Cardiac fibroblast (primary cell): ENCODE data around the gene PELI2.
A peak's percentile ranks its signal among the peaks of the same experiment; 100 is the strongest.

Experiments used
- DNase-seq, 2 donors: peaks; one replicate each; pipeline versions ENCODE4 v3.0.0 to v3.0.0-alpha.2; 2010; ENCODE audit warnings: low read depth in 2 of 2
- H3K4me3 ChIP-seq, 2 donors: replicated peaks in 1 of 2; 1 replicate in 1 of 2; 2 replicates in 1 of 2; pipeline ENCODE4 v1.5.1; 2011; ENCODE audit warnings: low read depth in 2 of 2, low read length in 2 of 2, mild to moderate bottlenecking in 2 of 2, moderate library complexity in 1 of 2
- CTCF ChIP-seq: IDR thresholded peaks from one replicate; pipeline ENCODE4 v1.5.1; 2011; ENCODE audit warnings: low read depth, mild to moderate bottlenecking, low read length, inconsistent platforms

Gene PELI2

GRCh38 chr14:56318393-56319115 lies 200.3 kb downstream of the PELI2 start:
- TF ChIP-seq CTCF, result no peak
- DNase-seq, result no peak
- no peak overlapping the region for H3K4me3 ChIP-seq

GRCh38 chr14:56321861-56322260 lies 203.7 kb downstream of the PELI2 start:
- TF ChIP-seq CTCF, result no peak
- no peak overlapping the region for H3K4me3 ChIP-seq
- DNase-seq, result no peak

- H3K4me3 ChIP-seq, result no peak overlapping the region
- no peak for DNase-seq
- TF ChIP-seq CTCF, result no peak
These were observed 204.3 kb downstream of the PELI2 start for GRCh38 chr14:56322531-56322930.

GRCh38 chr14:56324454-56324853 lies 206.2 kb downstream of the PELI2 start:
- H3K4me3 ChIP-seq, result no peak overlapping the region
- DNase-seq, result no peak
- no peak for TF ChIP-seq CTCF

GRCh38 chr14:56324856-56325699 lies 206.9 kb downstream of the PELI2 start:
- TF ChIP-seq CTCF, result no peak
- DNase-seq, result peak; percentile 29
- H3K4me3 ChIP-seq, result no peak overlapping the region

GRCh38 chr14:56328021-56328420 lies 209.8 kb downstream of the PELI2 start:
- no peak for DNase-seq
- no peak for TF ChIP-seq CTCF
- no peak overlapping the region for H3K4me3 ChIP-seq
